BJ (cell line): ENCODE measurements around the gene ATOH1. TPM values are rescaled to one million over a fixed set of nuclear protein-coding genes. Genes with fewer than 3 reads are reported as not detected.

Experiments
- CTCF ChIA-PET: fragments of 350-600 bp; formaldehyde crosslinking; extraction: SDS; loops from one replicate; lab custom pipeline; 2021; ENCODE audit warnings: antibody characterized with exemption, inconsistent platforms; lab: Yijun Ruan, JAX
- POLR2A ChIA-PET: fragments of 300-600 bp; sonication (Branson Sonifier 250); formaldehyde crosslinking; extraction: SDS; loops from one replicate; lab custom pipeline; 2021; ENCODE audit warnings: antibody characterized with exemption; lab: Charles Lee
- DNase-seq: peaks from one replicate; pipeline ENCODE4 v3.0.0-alpha.2; 2011; ENCODE audit warnings: low read depth
- H3K27me3 ChIP-seq: 2 replicates; pipeline ENCODE4 v1.6.0; 2011; ENCODE audit warnings: low read length; ENCODE audit not compliant: control insufficient read depth, insufficient read depth
- H3K36me3 ChIP-seq: 2 replicates; pipeline ENCODE4 v1.5.1; 2011; ENCODE audit warnings: low read length; ENCODE audit not compliant: control insufficient read depth, insufficient read depth
- H3K4me3 ChIP-seq: 2 replicates; pipeline ENCODE4 v1.5.1; 2011; ENCODE audit warnings: low read depth, mild to moderate bottlenecking, control low read depth, low read length
- CTCF ChIP-seq: IDR thresholded peaks from 2 replicates; pipeline ENCODE4 v1.5.1; 2011; ENCODE audit warnings: low read depth, mild to moderate bottlenecking, control low read depth, inconsistent platforms, low read length, moderate library complexity; ENCODE audit not compliant: insufficient read depth
- polyA plus RNA-seq: library from polyadenylated mRNA; depleted of rRNA; stranded (reverse); fragments of >200 nt; gene quantifications from 2 replicates; pipeline ENCODE4 v1.2.3, GENCODE V29; 2011
- small RNA-seq: library from RNA; depleted of rRNA; stranded (forward); fragments of <200 nt; gene quantifications from one replicate; pipeline ENCODE3, GENCODE V24; 2012; ENCODE audit warnings: low replicate concordance, low read depth; ENCODE audit not compliant: insufficient read length

The ATOH1 gene
- polyA plus RNA-seq, 1 experiment, result not detected

GRCh38 chr4:93870876-93871458, 42.4 kb downstream of the ATOH1 start:
- ChIA-PET POLR2A (no interaction called here), CTCF (no interaction called here)
- Histone ChIP-seq H3K36me3 (no peaks in the 10 kb centered on the region), H3K27me3 (no peaks in the 10 kb centered on the region), H3K4me3 (no peak overlapping the region)
- no peak for TF ChIP-seq CTCF
- DNase-seq, result no peak

GRCh38 chr4:93876754-93877153, 48.2 kb downstream of the ATOH1 start:
- CTCF ChIA-PET, result no interaction called here

GRCh38 chr4:93878566-93878965, 50.0 kb downstream of the ATOH1 start:
- TF ChIP-seq CTCF, result no peak
- no peaks in the 10 kb centered on the region for H3K27me3 ChIP-seq
- ChIA-PET CTCF (interaction anchor here (0.7 kb wide), 1 partner anchor 372 kb away, joined by 4 read pairs; no protein-coding TSS in a partner anchor), POLR2A (no interaction called here)
- no peak for DNase-seq
- H3K36me3 ChIP-seq, result no peaks in the 10 kb centered on the region
- no peak overlapping the region for H3K4me3 ChIP-seq

More at GRCh38 chr4:93876754-93877153, 48.2 kb downstream of the ATOH1 start:
- no peaks in the 10 kb centered on the region for H3K36me3 ChIP-seq
- POLR2A ChIA-PET, result no interaction called here
- TF ChIP-seq CTCF, result no peak
- H3K4me3 ChIP-seq, result no peak overlapping the region
- no peak for DNase-seq
- no peaks in the 10 kb centered on the region for H3K27me3 ChIP-seq

- DNase-seq, result no peak
- H3K4me3 ChIP-seq, result no peak overlapping the region
- POLR2A ChIA-PET, result no interaction called here
- no peak for TF ChIP-seq CTCF
- no peaks in the 10 kb centered on the region for H3K36me3 ChIP-seq
- CTCF ChIA-PET, result interaction anchor here (0.7 kb wide), 1 partner anchor 9 kb away, joined by 3 read pairs; no protein-coding TSS in a partner anchor
- no peaks in the 10 kb centered on the region for H3K27me3 ChIP-seq
These were observed 51.4 kb downstream of the ATOH1 start for GRCh38 chr4:93879919-93880318.

Small RNAs within 50 kb of the gene (small RNA-seq; reads per million reads assigned to genes)
- gene RNA5SP164, result not detected
